Thyroid gland (tissue), 4 donors: ENCODE measurements around the gene RPTOR.

Experiments used
- POLR2A ChIP-seq, 2 donors: fragments of 450-650 bp; IDR thresholded peaks; one replicate each; pipeline ENCODE4 v1.6.1; 2017; ENCODE audit warnings: antibody characterized with exemption in 2 of 2, mild to moderate bottlenecking in 2 of 2, moderate library complexity in 1 of 2
- TF ChIP-seq, protein P1 (sequence below), 6 experiments: fragments of 200-600 bp in 3 of 6; fragments of 450-650 bp in 3 of 6; sonication (generic) in 3 of 6; IDR thresholded peaks; one replicate each; pipeline ENCODE4 v1.5.1; 2016 to 2019; ENCODE audit warnings: antibody characterized with exemption in 6 of 6, mild to moderate bottlenecking in 2 of 6, inconsistent platforms in 1 of 6, moderate library complexity in 1 of 6

DNA sequence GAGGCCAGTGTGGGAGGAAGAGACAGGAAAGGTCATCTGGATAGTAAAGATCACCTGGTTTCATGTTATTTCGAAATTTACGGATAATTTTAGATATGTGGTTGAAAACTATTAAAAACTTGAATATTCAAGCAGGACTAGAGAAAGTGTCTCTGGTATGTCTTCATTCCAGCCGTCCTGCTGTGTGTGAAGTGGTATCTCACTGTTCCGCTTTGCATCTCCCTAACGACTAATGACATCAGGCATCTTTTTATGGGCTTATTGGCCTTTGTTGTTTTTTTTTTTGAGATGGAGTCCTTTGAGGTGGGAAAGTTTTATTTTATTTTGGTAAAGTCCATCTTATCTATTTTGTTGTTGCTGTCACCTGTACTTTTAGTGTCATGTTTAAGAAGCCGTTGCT, 232.6 kb downstream of the RPTOR start:
- no peak for TF ChIP-seq POLR2A (IDR thresholded peaks at IDR 0.05)
- TF ChIP-seq, protein P1, sequence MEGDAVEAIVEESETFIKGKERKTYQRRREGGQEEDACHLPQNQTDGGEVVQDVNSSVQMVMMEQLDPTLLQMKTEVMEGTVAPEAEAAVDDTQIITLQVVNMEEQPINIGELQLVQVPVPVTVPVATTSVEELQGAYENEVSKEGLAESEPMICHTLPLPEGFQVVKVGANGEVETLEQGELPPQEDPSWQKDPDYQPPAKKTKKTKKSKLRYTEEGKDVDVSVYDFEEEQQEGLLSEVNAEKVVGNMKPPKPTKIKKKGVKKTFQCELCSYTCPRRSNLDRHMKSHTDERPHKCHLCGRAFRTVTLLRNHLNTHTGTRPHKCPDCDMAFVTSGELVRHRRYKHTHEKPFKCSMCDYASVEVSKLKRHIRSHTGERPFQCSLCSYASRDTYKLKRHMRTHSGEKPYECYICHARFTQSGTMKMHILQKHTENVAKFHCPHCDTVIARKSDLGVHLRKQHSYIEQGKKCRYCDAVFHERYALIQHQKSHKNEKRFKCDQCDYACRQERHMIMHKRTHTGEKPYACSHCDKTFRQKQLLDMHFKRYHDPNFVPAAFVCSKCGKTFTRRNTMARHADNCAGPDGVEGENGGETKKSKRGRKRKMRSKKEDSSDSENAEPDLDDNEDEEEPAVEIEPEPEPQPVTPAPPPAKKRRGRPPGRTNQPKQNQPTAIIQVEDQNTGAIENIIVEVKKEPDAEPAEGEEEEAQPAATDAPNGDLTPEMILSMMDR (IDR thresholded peaks at IDR 0.05): no peak
